Measurements from ENCODE around the gene ACOX2. TPM values are rescaled to one million over a fixed set of nuclear protein-coding genes. Genes with fewer than 3 reads are reported as not detected.

Gene ACOX2
- total RNA-seq, 1 experiment from 2014 or later, result 12.8 TPM

- Histone ChIP-seq H3K4me3 (replicated peaks in 1 of 2; ENCODE audit: low read depth in 1 of 2, low read length in 2 of 2) (no peak overlapping the region), H3K9ac (ENCODE audit: low read length) (no peak overlapping the region), H2AFZ (ENCODE audit: low read depth, low read length, poor library complexity, severe bottlenecking) (no peak overlapping the region), H4K20me1 (ENCODE audit: insufficient read depth) (no peaks in the 10 kb centered on the region), H3K79me2 (ENCODE audit: insufficient read depth, low read length) (no peaks in the 10 kb centered on the region), H3K4me2 (ENCODE audit: low read length) (no peak overlapping the region), H3K4me1 (ENCODE audit: control insufficient read depth in 1 of 2, insufficient read depth in 2 of 2, low read length in 2 of 2) (peaks cover 4 to 17% of the 10 kb centered on the region in 2 experiments; a peak in 3 of 4 replicates), H3K27me3 (ENCODE audit: insufficient read depth, low read length) (no peaks in the 10 kb centered on the region), H3K27ac (ENCODE audit: low read depth, low read length) (no peak overlapping the region), H3K9me2 (ENCODE audit: insufficient read depth) (no peaks in the 10 kb centered on the region), H3K9me3 (ENCODE audit: control insufficient read depth in 1 of 2, insufficient read depth in 1 of 2, low read depth in 1 of 2, low read length in 2 of 2) (no peaks in the 10 kb centered on the region), H3K36me3 (ENCODE audit: control insufficient read depth in 1 of 2, insufficient read depth in 2 of 2, low read length in 2 of 2) (no peaks in the 10 kb centered on the region)
- TF ChIP-seq CBX3 (IDR thresholded peaks at IDR 0.05; ENCODE audit: low read depth) (no peak), SRF (IDR thresholded peaks at IDR 0.05; ENCODE audit: low read depth) (no peak), TCF7L2 (IDR thresholded peaks at IDR 0.05; ENCODE audit: borderline replicate concordance, extremely low read depth, insufficient read depth, insufficient read length) (no peak), ZNF274 (IDR thresholded peaks at IDR 0.05; ENCODE audit: low read depth, low read length) (no peak), FOSL1 (IDR thresholded peaks at IDR 0.05; ENCODE audit: low read depth) (no peak), EZH2 (IDR thresholded peaks at IDR 0.05) (no peak), YY1 (IDR thresholded peaks at IDR 0.05; ENCODE audit: extremely low read depth, insufficient replicate concordance, low read depth, low read length) (no peak), JUND (IDR thresholded peaks at IDR 0.05) (no peak)
- ATAC-seq, result no peak
- intact Hi-C loops (cut with micrococcal nuclease), result no loop called here
- no TSS peak for BruUV-seq (replicated peaks)
- ChIA-PET CTCF (interaction anchor here (2.5 kb wide), 1 partner anchor 12 kb away, joined by 10 read pairs; no protein-coding TSS in a partner anchor), POLR2A (no interaction called here), RAD21 (ENCODE audit: low non-redundant PET in 1 of 2, low total read pairs in 2 of 2, uncharacterized antibody in 2 of 2, unreplicated experiment in 2 of 2) (interaction anchor here in 1 of 2 experiments (0.7 kb wide), 1 partner anchor 9 kb away, joined by 3 read pairs; no protein-coding TSS in a partner anchor)
- no peak for DNase-seq (ENCODE audit: low read depth, low spot score)
Measured at GRCh38 chr3:58580826-58581327, 43.9 kb upstream of the ACOX2 start.

- Histone ChIP-seq H3K27me3 (ENCODE audit: insufficient read depth, low read length) (no peaks in the 10 kb centered on the region), H3K4me3 (replicated peaks in 1 of 2; ENCODE audit: low read depth in 1 of 2, low read length in 2 of 2) (no peak overlapping the region), H3K9ac (ENCODE audit: low read length) (no peak overlapping the region), H3K79me2 (ENCODE audit: insufficient read depth, low read length) (no peaks in the 10 kb centered on the region), H4K20me1 (ENCODE audit: insufficient read depth) (no peaks in the 10 kb centered on the region), H3K9me3 (ENCODE audit: control insufficient read depth in 1 of 2, insufficient read depth in 1 of 2, low read depth in 1 of 2, low read length in 2 of 2) (no peaks in the 10 kb centered on the region), H3K4me1 (ENCODE audit: control insufficient read depth in 1 of 2, insufficient read depth in 2 of 2, low read length in 2 of 2) (peaks cover 0 to under 1% of the 10 kb centered on the region in 2 experiments; a peak in 1 of 4 replicates), H3K36me3 (ENCODE audit: control insufficient read depth in 1 of 2, insufficient read depth in 2 of 2, low read length in 2 of 2) (no peaks in the 10 kb centered on the region), H3K27ac (ENCODE audit: low read depth, low read length) (no peak overlapping the region), H3K9me2 (ENCODE audit: insufficient read depth) (no peaks in the 10 kb centered on the region), H3K4me2 (ENCODE audit: low read length) (no peak overlapping the region), H2AFZ (ENCODE audit: low read depth, low read length, poor library complexity, severe bottlenecking) (no peak overlapping the region)
- ChIA-PET POLR2A (no interaction called here), RAD21 (ENCODE audit: low non-redundant PET in 1 of 2, low total read pairs in 2 of 2, uncharacterized antibody in 2 of 2, unreplicated experiment in 2 of 2) (no interaction called here), CTCF (no interaction called here)
- no TSS peak for BruUV-seq (replicated peaks)
- DNase-seq (ENCODE audit: low read depth, low spot score) (no peak), ATAC-seq (no peak)
- intact Hi-C loops (cut with micrococcal nuclease), result no loop called here
- TF ChIP-seq REST (IDR thresholded peaks at IDR 0.05; ENCODE audit: low read depth) (no peak), YY1 (IDR thresholded peaks at IDR 0.05; ENCODE audit: extremely low read depth, insufficient replicate concordance, low read depth, low read length) (no peak), EZH2 (IDR thresholded peaks at IDR 0.05) (no peak), MAX (IDR thresholded peaks at IDR 0.05) (no peak), TCF7L2 (IDR thresholded peaks at IDR 0.05; ENCODE audit: borderline replicate concordance, extremely low read depth, insufficient read depth, insufficient read length) (no peak), SIN3A (IDR thresholded peaks at IDR 0.05; ENCODE audit: low read depth) (no peak), CEBPB (IDR thresholded peaks at IDR 0.05; ENCODE audit: low read depth) (no peak), JUND (IDR thresholded peaks at IDR 0.05) (no peak), EZH2phosphoT487 (IDR thresholded peaks at IDR 0.05; ENCODE audit: borderline replicate concordance) (no peak), ZBTB33 (IDR thresholded peaks at IDR 0.05; ENCODE audit: extremely low read depth, insufficient replicate concordance, low read length) (no peak), EGR1 (IDR thresholded peaks at IDR 0.05; ENCODE audit: low read depth) (no peak)
Measured at GRCh38 chr3:58578873-58579272, 41.9 kb upstream of the ACOX2 start.
